Uterus (tissue), 2 donors: ENCODE data around the gene SLC44A5.

Experiments used
- POLR2A ChIP-seq, 2 donors: fragments of 450-650 bp; IDR thresholded peaks; one replicate each; pipeline ENCODE4 v1.6.1; 2016; ENCODE audit warnings: antibody characterized with exemption in 2 of 2, mild to moderate bottlenecking in 1 of 2, moderate library complexity in 1 of 2
- TF ChIP-seq, protein P1 (sequence below), 4 experiments: fragments of 200-600 bp in 2 of 4; fragments of 450-650 bp in 2 of 4; sonication (generic) in 2 of 4; IDR thresholded peaks; one replicate each; pipeline ENCODE4 v1.5.1; 2016 to 2019; ENCODE audit warnings: antibody characterized with exemption in 4 of 4, mild to moderate bottlenecking in 2 of 4, moderate library complexity in 1 of 4

DNA sequence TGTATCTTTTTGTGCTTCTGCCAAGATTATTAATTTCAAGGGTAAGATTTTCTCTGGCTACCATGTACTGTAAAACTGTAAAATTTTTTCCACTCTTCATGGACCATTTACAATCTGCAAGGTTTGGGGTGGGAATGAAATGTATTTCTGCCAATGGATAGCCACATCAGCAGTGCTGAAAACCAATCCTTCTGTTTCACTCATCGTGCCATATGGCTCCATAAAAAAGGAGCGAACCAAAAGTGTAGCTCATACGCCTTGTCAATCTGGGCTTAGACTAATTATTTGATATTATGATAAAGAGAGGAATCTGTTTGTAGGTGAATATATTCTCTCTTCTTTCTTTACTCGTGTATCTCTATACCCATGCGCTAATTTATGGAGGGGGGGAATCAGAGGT lies 3.0 kb upstream of the SLC44A5 start:
- TF ChIP-seq, protein P1, sequence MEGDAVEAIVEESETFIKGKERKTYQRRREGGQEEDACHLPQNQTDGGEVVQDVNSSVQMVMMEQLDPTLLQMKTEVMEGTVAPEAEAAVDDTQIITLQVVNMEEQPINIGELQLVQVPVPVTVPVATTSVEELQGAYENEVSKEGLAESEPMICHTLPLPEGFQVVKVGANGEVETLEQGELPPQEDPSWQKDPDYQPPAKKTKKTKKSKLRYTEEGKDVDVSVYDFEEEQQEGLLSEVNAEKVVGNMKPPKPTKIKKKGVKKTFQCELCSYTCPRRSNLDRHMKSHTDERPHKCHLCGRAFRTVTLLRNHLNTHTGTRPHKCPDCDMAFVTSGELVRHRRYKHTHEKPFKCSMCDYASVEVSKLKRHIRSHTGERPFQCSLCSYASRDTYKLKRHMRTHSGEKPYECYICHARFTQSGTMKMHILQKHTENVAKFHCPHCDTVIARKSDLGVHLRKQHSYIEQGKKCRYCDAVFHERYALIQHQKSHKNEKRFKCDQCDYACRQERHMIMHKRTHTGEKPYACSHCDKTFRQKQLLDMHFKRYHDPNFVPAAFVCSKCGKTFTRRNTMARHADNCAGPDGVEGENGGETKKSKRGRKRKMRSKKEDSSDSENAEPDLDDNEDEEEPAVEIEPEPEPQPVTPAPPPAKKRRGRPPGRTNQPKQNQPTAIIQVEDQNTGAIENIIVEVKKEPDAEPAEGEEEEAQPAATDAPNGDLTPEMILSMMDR (IDR thresholded peaks at IDR 0.05): no peak
- TF ChIP-seq POLR2A (IDR thresholded peaks at IDR 0.05): no peak
